NCI-H69 (cell line): ENCODE results near the gene DHX35.

Experiments used
- DNase-seq: peaks from one replicate; lab custom pipeline; 2025; lab: John Stamatoyannopoulos, UW

DHX35 gene

GRCh38 chr20:38962044-38962927 is at the start of gene DHX35:
DHX35 (plus strand) TSS chr20:38962344; CDS start chr20:38962368, 24 bp downstream.
- peak; percentile 95 for DNase-seq

GRCh38 chr20:38915355-38915754 is 46.8 kb upstream of the DHX35 start:
- no peak for DNase-seq

- DNase-seq = no peak
These were observed 44.5 kb upstream of the DHX35 start for GRCh38 chr20:38917657-38918056.

- DNase-seq = no peak
These were observed 44.0 kb upstream of the DHX35 start for GRCh38 chr20:38918172-38918571.

- no peak for DNase-seq
These were observed 42.5 kb upstream of the DHX35 start for GRCh38 chr20:38919683-38920082.

- no peak for DNase-seq
These were observed 41.7 kb upstream of the DHX35 start for GRCh38 chr20:38920411-38920810.

GRCh38 chr20:38920851-38921250 is 41.3 kb upstream of the DHX35 start:
- no peak for DNase-seq

GRCh38 chr20:38924718-38925117 is 37.4 kb upstream of the DHX35 start:
- no peak for DNase-seq

- DNase-seq = peak; percentile 97
These were observed 35.8 kb upstream of the DHX35 start, which contains the start of gene FAM83D for GRCh38 chr20:38926142-38926933. FAM83D (plus strand) TSS chr20:38926417; CDS start chr20:38926443, 26 bp downstream.

- peak; percentile 34 for DNase-seq
These were observed 35.1 kb upstream of the DHX35 start for GRCh38 chr20:38926934-38927616.

GRCh38 chr20:38927902-38928578 is 34.1 kb upstream of the DHX35 start:
- DNase-seq = peak; percentile 20

GRCh38 chr20:38930242-38930569 is 31.9 kb upstream of the DHX35 start:
- no peak for DNase-seq

GRCh38 chr20:38931984-38932383 is 30.2 kb upstream of the DHX35 start:
- no peak for DNase-seq

- no peak for DNase-seq
These were observed 29.6 kb upstream of the DHX35 start for GRCh38 chr20:38932457-38933120.

GRCh38 chr20:38934530-38934929 is 27.6 kb upstream of the DHX35 start:
- DNase-seq = no peak

- no peak for DNase-seq
These were observed 26.9 kb upstream of the DHX35 start for GRCh38 chr20:38935285-38935684.

GRCh38 chr20:38935967-38936407 is 26.2 kb upstream of the DHX35 start:
- DNase-seq = no peak

- no peak for DNase-seq
These were observed 25.1 kb upstream of the DHX35 start for GRCh38 chr20:38937000-38937399.

GRCh38 chr20:38937978-38938473 is 24.1 kb upstream of the DHX35 start:
- no peak for DNase-seq

GRCh38 chr20:38939686-38940085 is 22.5 kb upstream of the DHX35 start:
- DNase-seq = no peak

- DNase-seq = no peak
These were observed 21.5 kb upstream of the DHX35 start for GRCh38 chr20:38940644-38941043.
